Hematopoietic multipotent progenitor cell treated with erythropoietin and hydrocortisone succinate and interleukin-3 and kit ligand, for 8 days (in vitro differentiated cells): ENCODE results near the gene HNRNPF.
"Not testable (repeated sequence)": the region's sequence is repeated elsewhere in the genome, so short reads cannot be mapped to it uniquely, and the experiment has no call there.

Experiments used
- DNase-seq: peaks from one replicate; pipeline ENCODE4 v3.0.0-alpha.2; 2015

The HNRNPF gene

GRCh38 chr10:43395571-43396060 is 13.4 kb downstream of the HNRNPF start:
- DNase-seq: peak; percentile 27

- DNase-seq: no peak
Measured at GRCh38 chr10:43394868-43395267, 14.1 kb downstream of the HNRNPF start.

GRCh38 chr10:43393606-43394360 is 15.2 kb downstream of the HNRNPF start:
- DNase-seq: no peak

- DNase-seq: not testable (repeated sequence)
Measured at GRCh38 chr10:43393186-43393585, 15.8 kb downstream of the HNRNPF start.

- DNase-seq: no peak
Measured at GRCh38 chr10:43392748-43393147, 16.2 kb downstream of the HNRNPF start.

- no peak for DNase-seq
Measured at GRCh38 chr10:43391496-43391895, 17.5 kb downstream of the HNRNPF start.

GRCh38 chr10:43390759-43391158 is 18.2 kb downstream of the HNRNPF start:
- peak; percentile 55 for DNase-seq

GRCh38 chr10:43390333-43390732 is 18.7 kb downstream of the HNRNPF start:
- no peak for DNase-seq

GRCh38 chr10:43389867-43390266 is 19.1 kb downstream of the HNRNPF start:
- peak; percentile 33 for DNase-seq

- no peak for DNase-seq
Measured at GRCh38 chr10:43387678-43388032, 21.3 kb downstream of the HNRNPF start.

GRCh38 chr10:43386981-43387677 is 21.9 kb downstream of the HNRNPF start:
- DNase-seq: no peak

- DNase-seq: no peak
Measured at GRCh38 chr10:43386549-43386948, 22.4 kb downstream of the HNRNPF start.

- DNase-seq: no peak
Measured at GRCh38 chr10:43385412-43386004, 23.5 kb downstream of the HNRNPF start.

- peak; percentile 35 for DNase-seq
Measured at GRCh38 chr10:43384252-43385221, 24.4 kb downstream of the HNRNPF start.

GRCh38 chr10:43383204-43383971 is 25.6 kb downstream of the HNRNPF start:
- no peak for DNase-seq

GRCh38 chr10:43380610-43381222 is 28.3 kb downstream of the HNRNPF start:
- no peak for DNase-seq

- DNase-seq: no peak
Measured at GRCh38 chr10:43377424-43377883, 31.5 kb downstream of the HNRNPF start.

GRCh38 chr10:43376828-43377423 is 32.1 kb downstream of the HNRNPF start:
- DNase-seq: no peak

- DNase-seq: no peak
Measured at GRCh38 chr10:43376046-43376635, 32.8 kb downstream of the HNRNPF start.

- no peak for DNase-seq
Measured at GRCh38 chr10:43375401-43376020, 33.5 kb downstream of the HNRNPF start.
